Measurements from ENCODE around the gene PLEK.

- TF ChIP-seq CTCF (IDR thresholded peaks at IDR 0.05; ENCODE audit: insufficient read depth, low read depth, low read length): no peak
- no peak for TF ChIP-seq EZH2 (IDR thresholded peaks at IDR 0.05; ENCODE audit: insufficient read depth, low read length)
These were observed 12.2 kb downstream of the PLEK start for GRCh38 chr2:68377137-68377780.
